Neural cell (in vitro differentiated cells): ENCODE results near the gene PPM1B.

Source experiments
- CTCF ChIP-seq: fragments of 450-650 bp; IDR thresholded peaks from 2 replicates; pipeline ENCODE4 v1.5.1; 2014; ENCODE audit warnings: antibody characterized with exemption, mild to moderate bottlenecking, moderate library complexity; ENCODE audit not compliant: poor library complexity, severe bottlenecking
- EP300 ChIP-seq: fragments of 450-650 bp; conservative IDR thresholded peaks from 2 replicates; pipeline ENCODE4 v1.6.1; 2014; ENCODE audit warnings: antibody characterized with exemption, mild to moderate bottlenecking, moderate library complexity; ENCODE audit not compliant: poor library complexity, severe bottlenecking
- EZH2 ChIP-seq: fragments of 200-600, 300-800 bp; shearing (Covaris generic), sonication (generic); IDR thresholded peaks from 2 replicates; pipeline ENCODE4 v1.6.1; 2014; ENCODE audit warnings: antibody characterized with exemption, low read length, borderline replicate concordance, mild to moderate bottlenecking; ENCODE audit not compliant: insufficient read depth, poor library complexity, severe bottlenecking
- POLR2AphosphoS5 ChIP-seq: IDR thresholded peaks from 2 replicates; pipeline ENCODE4 v1.6.1; 2012
- RAD21 ChIP-seq: fragments of 450-650 bp; conservative IDR thresholded peaks from 2 replicates; pipeline ENCODE4 v1.6.1; 2014; ENCODE audit warnings: antibody characterized with exemption, mild to moderate bottlenecking, moderate library complexity
- TAF1 ChIP-seq: IDR thresholded peaks from 2 replicates; pipeline ENCODE4 v1.6.1; 2012; ENCODE audit warnings: low read depth

DNA sequence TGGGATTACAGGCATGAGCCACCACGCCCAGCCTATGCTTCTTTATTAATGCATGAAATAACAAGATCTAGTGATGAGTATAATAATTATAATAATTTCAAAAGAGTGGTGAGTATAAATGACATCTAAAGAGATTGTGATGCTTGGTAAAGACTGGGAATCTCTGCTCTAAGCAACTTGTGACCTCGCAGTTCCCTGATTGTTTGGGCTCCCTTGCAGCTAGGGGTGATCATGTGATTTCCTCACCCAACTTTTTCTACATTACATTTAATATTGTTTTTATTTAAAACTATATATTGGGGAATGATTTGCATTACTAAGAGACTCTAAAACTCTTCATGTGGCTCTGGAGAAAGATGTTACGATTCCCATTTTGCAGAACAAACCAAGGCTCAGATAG, 4.1 kb upstream of the PPM1B start:
- TF ChIP-seq RAD21 = no peak
- TF ChIP-seq CTCF = no peak
- no peak for TF ChIP-seq TAF1
- no peak for TF ChIP-seq EP300
- no peak for TF ChIP-seq EZH2
- TF ChIP-seq POLR2AphosphoS5 = no peak
